ENCODE data around the gene BCL11A. TPM values are rescaled to one million over a fixed set of nuclear protein-coding genes. Genes with fewer than 3 reads are reported as not detected.

The BCL11A gene
- total and polyA plus RNA-seq, 2 of the 13 experiments (the other 11 are each of a cell fraction or from before 2014, with no cell fraction given), result not detected

GRCh38 chr2:60463249-60463648 is 90.2 kb downstream of the BCL11A start (continued):
- TF ChIP-seq ZNF564 (CRISPR knock-in tag; IDR thresholded peaks at IDR 0.05), result no peak
- TF ChIP-seq ZNF543 (CRISPR knock-in tag; IDR thresholded peaks at IDR 0.05), result no peak
- no peak for TF ChIP-seq TCF12 (IDR thresholded peaks at IDR 0.05)
- no peak for TF ChIP-seq TCF12 (CRISPR knock-in tag; IDR thresholded peaks at IDR 0.05)
- no peak for TF ChIP-seq RCOR2 (CRISPR knock-in tag; IDR thresholded peaks at IDR 0.05)
- TF ChIP-seq ZNF451 (CRISPR knock-in tag; IDR thresholded peaks at IDR 0.05), result no peak

GRCh38 chr2:60461421-60462108 is 91.9 kb downstream of the BCL11A start:
- DNase-seq (ENCODE audit: low spot score) (no peak), ATAC-seq (no peak), FAIRE-seq (no peak)
- no peaks in the 10 kb centered on the region for H4K20me1 ChIP-seq (ENCODE audit: insufficient read depth, low read length)
- peaks cover 9% of the 10 kb centered on the region for H3K4me1 ChIP-seq (ENCODE audit: insufficient read depth, low read length)
- intact Hi-C loops (cut with micrococcal nuclease; ENCODE audit: unreplicated experiment), result no loop called here
- H3K36me3 ChIP-seq (replicated peaks in 1 of 2; ENCODE audit: control insufficient read depth in 1 of 2, insufficient read depth in 2 of 2, low read length in 2 of 2), result no peaks in the 10 kb centered on the region
- H3K27ac ChIP-seq (ENCODE audit: extremely low read length, insufficient read depth, low read length), result no peak overlapping the region
- no peaks in the 10 kb centered on the region for H3K79me2 ChIP-seq (ENCODE audit: insufficient read depth, low read length)
- no peak overlapping the region for H3K4me3 ChIP-seq (replicated peaks in 1 of 3; ENCODE audit: insufficient read depth in 1 of 3, low read depth in 2 of 3, low read length in 3 of 3)
- no peak overlapping the region for H2AFZ ChIP-seq (ENCODE audit: low read length)
- H3K27me3 ChIP-seq (ENCODE audit: control insufficient read depth in 1 of 2, insufficient read depth in 2 of 2, low read length in 2 of 2), result no peaks in the 10 kb centered on the region
- no peak overlapping the region for H3K4me2 ChIP-seq (ENCODE audit: low read depth, low read length)
- POLR2A ChIA-PET, result no interaction called here
- H3K9me3 ChIP-seq (ENCODE audit: low read length), result no peaks in the 10 kb centered on the region
- in situ Hi-C loops (cut with HindIII; ENCODE audit: extremely low pct_ligation_motif_present, low pct_unique_long_range_greater_than_20kb), result no loop called here
- WGBS (ENCODE audit: low lambda C conversion rate), result 87% methylated on average over 47 of the region's 47 CpGs
- CTCF ChIA-PET (ENCODE audit: low intra/inter-chr PET ratio, low total read pairs), result no interaction called here
- no TSS peak for BruUV-seq (replicated peaks)
- TF ChIP-seq ZNF878 (CRISPR knock-in tag; IDR thresholded peaks at IDR 0.05) (no peak), ZNF546 (CRISPR knock-in tag; conservative IDR thresholded peaks at IDR 0.05) (no peak), RXRA (CRISPR knock-in tag; IDR thresholded peaks at IDR 0.05) (no peak), ZC3H4 (CRISPR knock-in tag; IDR thresholded peaks at IDR 0.05; ENCODE audit: borderline replicate concordance) (no peak)
- H3K9ac ChIP-seq (ENCODE audit: insufficient read depth, low read depth, low read length), result no peak overlapping the region

Data from HepG2 (cell line).